IgD-negative memory B cell (primary cell): ENCODE results near the gene ATXN1. TPM values are rescaled to one million over a fixed set of nuclear protein-coding genes. Genes with fewer than 3 reads are reported as not detected.

ENCODE experiments used
- H3K27ac Mint-ChIP-seq, 3 donors: one replicate each; pipeline ENCODE4 v1.8.0; 2020 to 2022; ENCODE audit warnings: mild to moderate bottlenecking in 3 of 3, mixed read lengths in 3 of 3, moderate library complexity in 1 of 3
- H3K27me3 Mint-ChIP-seq: one replicate; pipeline ENCODE4 v1.8.0; 2021; ENCODE audit warnings: mixed read lengths
- H3K36me3 Mint-ChIP-seq: one replicate; pipeline ENCODE4 v1.8.0; 2020; ENCODE audit warnings: mild to moderate bottlenecking, mixed read lengths
- H3K4me1 Mint-ChIP-seq, 3 donors: one replicate each; pipeline ENCODE4 v1.8.0; 2020 to 2022; ENCODE audit warnings: mixed read lengths in 3 of 3, mild to moderate bottlenecking in 1 of 3
- H3K4me3 Mint-ChIP-seq, 4 donors: one replicate each; pipeline ENCODE4 v1.8.0; 2020 to 2022; ENCODE audit warnings: mild to moderate bottlenecking in 4 of 4, mixed read lengths in 4 of 4, moderate library complexity in 3 of 4
- H3K9me3 Mint-ChIP-seq, 3 donors: one replicate each; pipeline ENCODE4 v1.8.0; 2020 to 2021; ENCODE audit warnings: mixed read lengths in 3 of 3, mild to moderate bottlenecking in 1 of 3
- polyA plus RNA-seq: library from polyadenylated mRNA; unstranded; fragments of 300-500 nt; fragmentation: Illumina TruSeq; gene quantifications from one replicate; pipeline ENCODE4 v1.2.3, GENCODE V29; 2021

Gene ATXN1
- polyA plus RNA-seq, 1 donor from 2014 or later, result 5.0 TPM

- peaks cover 15 to 31% (median 29%) of the 10 kb centered on the region in 3 donors for H3K4me1 Mint-ChIP-seq
- H3K36me3 Mint-ChIP-seq, result no peaks in the 10 kb centered on the region
- peaks cover 3% of the 10 kb centered on the region for H3K27me3 Mint-ChIP-seq
- peak overlapping the region in 2 of 4 donors; percentile 5 to 36 for H3K4me3 Mint-ChIP-seq
- H3K9me3 Mint-ChIP-seq, result no peaks in the 10 kb centered on the region
- H3K27ac Mint-ChIP-seq, result peak overlapping the region in 2 of 3 donors; percentile 4 to 92
Measured at GRCh38 chr6:16481697-16482399, 279.4 kb downstream of the ATXN1 start.

- Mint-ChIP-seq H3K4me1 (peaks cover 18 to 37% (median 34%) of the 10 kb centered on the region in 3 donors), H3K27ac (peak overlapping the region in 2 of 3 donors; percentile 49 to 92), H3K27me3 (peaks cover 3% of the 10 kb centered on the region), H3K36me3 (no peaks in the 10 kb centered on the region), H3K4me3 (peak overlapping the region in 1 of 4 donors; percentile 36), H3K9me3 (no peaks in the 10 kb centered on the region)
Measured at GRCh38 chr6:16480763-16481560, 280.3 kb downstream of the ATXN1 start.

GRCh38 chr6:16477367-16478149, 283.7 kb downstream of the ATXN1 start:
- Mint-ChIP-seq H3K9me3 (no peaks in the 10 kb centered on the region), H3K27ac (peak overlapping the region in 2 of 3 donors; percentile 57 to 61), H3K36me3 (no peaks in the 10 kb centered on the region), H3K27me3 (peaks cover 5% of the 10 kb centered on the region), H3K4me1 (peaks cover 34 to 56% (median 40%) of the 10 kb centered on the region in 3 donors), H3K4me3 (peak overlapping the region in 1 of 4 donors; percentile 75)

GRCh38 chr6:16476861-16477260, 284.4 kb downstream of the ATXN1 start:
- peaks cover 5% of the 10 kb centered on the region for H3K27me3 Mint-ChIP-seq
- H3K27ac Mint-ChIP-seq, result peak overlapping the region in 2 of 3 donors; percentile 50 to 57
- peak overlapping the region in 2 of 4 donors; percentile 57 to 75 for H3K4me3 Mint-ChIP-seq
- H3K4me1 Mint-ChIP-seq, result peaks cover 38 to 59% (median 43%) of the 10 kb centered on the region in 3 donors
- no peaks in the 10 kb centered on the region for H3K36me3 Mint-ChIP-seq
- no peaks in the 10 kb centered on the region for H3K9me3 Mint-ChIP-seq

- Mint-ChIP-seq H3K36me3 (no peaks in the 10 kb centered on the region), H3K4me1 (peaks cover 40 to 59% (median 42%) of the 10 kb centered on the region in 3 donors), H3K4me3 (no peak overlapping the region), H3K27ac (no peak overlapping the region), H3K9me3 (no peaks in the 10 kb centered on the region), H3K27me3 (peaks cover 6% of the 10 kb centered on the region)
Measured at GRCh38 chr6:16475494-16475781, 285.8 kb downstream of the ATXN1 start.

- Mint-ChIP-seq H3K36me3 (no peaks in the 10 kb centered on the region), H3K27ac (no peak overlapping the region), H3K9me3 (no peaks in the 10 kb centered on the region), H3K4me3 (no peak overlapping the region), H3K27me3 (peaks cover 6% of the 10 kb centered on the region), H3K4me1 (peaks cover 36 to 60% (median 41%) of the 10 kb centered on the region in 3 donors)
Measured at GRCh38 chr6:16474772-16475493, 286.3 kb downstream of the ATXN1 start.

GRCh38 chr6:16473908-16474771, 287.1 kb downstream of the ATXN1 start:
- Mint-ChIP-seq H3K4me3 (peak overlapping the region in 3 of 4 donors; percentile 3 to 86 (median 39)), H3K27ac (peak overlapping the region in 2 of 3 donors; percentile 53 to 65), H3K9me3 (no peaks in the 10 kb centered on the region), H3K27me3 (peaks cover 6% of the 10 kb centered on the region), H3K4me1 (peaks cover 36 to 63% (median 41%) of the 10 kb centered on the region in 3 donors), H3K36me3 (no peaks in the 10 kb centered on the region)

GRCh38 chr6:16473184-16473907, 287.9 kb downstream of the ATXN1 start:
- H3K4me1 Mint-ChIP-seq, result peaks cover 36 to 66% (median 41%) of the 10 kb centered on the region in 3 donors
- peak overlapping the region; percentile 6 to 86 (median 32) for H3K4me3 Mint-ChIP-seq
- peaks cover 6% of the 10 kb centered on the region for H3K27me3 Mint-ChIP-seq
- H3K9me3 Mint-ChIP-seq, result no peaks in the 10 kb centered on the region
- no peaks in the 10 kb centered on the region for H3K36me3 Mint-ChIP-seq
- peak overlapping the region; percentile 14 to 65 (median 53) for H3K27ac Mint-ChIP-seq

GRCh38 chr6:16472349-16473069, 288.8 kb downstream of the ATXN1 start:
- H3K27me3 Mint-ChIP-seq, result peaks cover 6% of the 10 kb centered on the region
- H3K27ac Mint-ChIP-seq, result peak overlapping the region in 2 of 3 donors; percentile 14 to 65
- peaks cover 36 to 65% (median 40%) of the 10 kb centered on the region in 3 donors for H3K4me1 Mint-ChIP-seq
- H3K4me3 Mint-ChIP-seq, result peak overlapping the region in 2 of 4 donors; percentile 43 to 65
- no peaks in the 10 kb centered on the region for H3K9me3 Mint-ChIP-seq
- no peaks in the 10 kb centered on the region for H3K36me3 Mint-ChIP-seq

GRCh38 chr6:16471910-16472297, 289.4 kb downstream of the ATXN1 start:
- H3K27ac Mint-ChIP-seq, result peak overlapping the region; percentile 40 to 83 (median 65)
- peaks cover 3% of the 10 kb centered on the region for H3K27me3 Mint-ChIP-seq
- H3K4me3 Mint-ChIP-seq, result peak overlapping the region in 3 of 4 donors; percentile 2 to 43 (median 10)
- H3K4me1 Mint-ChIP-seq, result peaks cover 33 to 60% (median 34%) of the 10 kb centered on the region in 3 donors
- no peaks in the 10 kb centered on the region for H3K36me3 Mint-ChIP-seq
- H3K9me3 Mint-ChIP-seq, result no peaks in the 10 kb centered on the region

- no peaks in the 10 kb centered on the region for H3K36me3 Mint-ChIP-seq
- H3K9me3 Mint-ChIP-seq, result no peaks in the 10 kb centered on the region
- H3K27me3 Mint-ChIP-seq, result peaks cover 3% of the 10 kb centered on the region
- peak overlapping the region; percentile 40 to 83 (median 65) for H3K27ac Mint-ChIP-seq
- peaks cover 27 to 55% (median 30%) of the 10 kb centered on the region in 3 donors for H3K4me1 Mint-ChIP-seq
- peak overlapping the region in 3 of 4 donors; percentile 2 to 23 (median 10) for H3K4me3 Mint-ChIP-seq
Measured at GRCh38 chr6:16471222-16471909, 289.9 kb downstream of the ATXN1 start.
